PC-9 (cell line): Measurements from ENCODE around the gene RNU4-1.

Source experiments
- EZH2 ChIP-seq: fragments of 200-600 bp; sonication (generic); IDR thresholded peaks from 2 replicates; pipeline ENCODE4 v1.8.0; 2017; ENCODE audit warnings: antibody characterized with exemption, low read depth
- TF ChIP-seq, protein P1 (sequence below): fragments of 200-600 bp; sonication (generic); conservative IDR thresholded peaks from 2 replicates; pipeline ENCODE4 v1.6.1; 2017; ENCODE audit warnings: mixed run types, antibody characterized with exemption, mild to moderate bottlenecking, moderate library complexity

DNA sequence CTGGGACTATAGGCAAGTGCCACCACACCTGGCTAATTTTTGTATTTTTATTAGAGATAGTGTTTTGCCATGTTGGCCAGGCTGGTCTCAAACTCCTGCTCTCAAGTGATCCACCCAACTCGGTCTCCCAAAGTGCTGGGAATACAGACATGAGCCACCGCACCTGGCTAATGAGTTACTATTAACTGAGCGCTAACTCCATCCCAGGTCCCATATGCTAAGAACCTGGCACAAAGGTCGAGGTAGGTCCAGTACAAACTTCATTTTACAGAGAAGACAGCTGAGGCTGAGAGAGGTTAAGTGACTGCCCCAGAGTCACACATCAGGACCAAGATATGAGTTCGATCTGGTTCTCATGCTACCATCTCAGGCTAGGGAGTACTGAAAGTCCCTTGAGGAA lies 39.0 kb upstream of the RNU4-1 start:
- TF ChIP-seq, protein P1, sequence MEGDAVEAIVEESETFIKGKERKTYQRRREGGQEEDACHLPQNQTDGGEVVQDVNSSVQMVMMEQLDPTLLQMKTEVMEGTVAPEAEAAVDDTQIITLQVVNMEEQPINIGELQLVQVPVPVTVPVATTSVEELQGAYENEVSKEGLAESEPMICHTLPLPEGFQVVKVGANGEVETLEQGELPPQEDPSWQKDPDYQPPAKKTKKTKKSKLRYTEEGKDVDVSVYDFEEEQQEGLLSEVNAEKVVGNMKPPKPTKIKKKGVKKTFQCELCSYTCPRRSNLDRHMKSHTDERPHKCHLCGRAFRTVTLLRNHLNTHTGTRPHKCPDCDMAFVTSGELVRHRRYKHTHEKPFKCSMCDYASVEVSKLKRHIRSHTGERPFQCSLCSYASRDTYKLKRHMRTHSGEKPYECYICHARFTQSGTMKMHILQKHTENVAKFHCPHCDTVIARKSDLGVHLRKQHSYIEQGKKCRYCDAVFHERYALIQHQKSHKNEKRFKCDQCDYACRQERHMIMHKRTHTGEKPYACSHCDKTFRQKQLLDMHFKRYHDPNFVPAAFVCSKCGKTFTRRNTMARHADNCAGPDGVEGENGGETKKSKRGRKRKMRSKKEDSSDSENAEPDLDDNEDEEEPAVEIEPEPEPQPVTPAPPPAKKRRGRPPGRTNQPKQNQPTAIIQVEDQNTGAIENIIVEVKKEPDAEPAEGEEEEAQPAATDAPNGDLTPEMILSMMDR: no peak
- no peak for TF ChIP-seq EZH2
